IMR-90 (cell line): ENCODE measurements around the gene GNG12. TPM values are rescaled to one million over a fixed set of nuclear protein-coding genes. Genes with fewer than 3 reads are reported as not detected.

Source experiments
- ATAC-seq: fragments of 200-7000 bp; cut with Tn5 transposase; 2 replicates; pipeline ENCODE4 v1.9.1; 2020; ENCODE audit warnings: low read depth, mild to moderate bottlenecking, moderate library complexity
- BruUV-seq: library from RNA; stranded (reverse); fragments of 400-500 nt; replicated peaks from 2 replicates; lab custom pipeline; 2021; lab: Mats Ljungman, UMichigan
- CTCF ChIA-PET: fragments of 300-600 bp; formaldehyde crosslinking; extraction: SDS; loops from one replicate; lab custom pipeline; 2021; ENCODE audit warnings: antibody characterized with exemption; lab: Yijun Ruan, JAX
- POLR2A ChIA-PET: fragments of 300-600 bp; sonication (Branson Sonifier 250); formaldehyde crosslinking; loops from one replicate; lab custom pipeline; 2022; ENCODE audit warnings: antibody characterized with exemption; ENCODE audit not compliant: unreplicated experiment; lab: Charles Lee
- DNase-seq: peaks from one replicate; pipeline ENCODE4 v3.0.0; 2013
- H2AFZ ChIP-seq: replicated peaks from 2 replicates; pipeline ENCODE3; 2013; ENCODE audit warnings: low read length, mild to moderate bottlenecking; ENCODE audit not compliant: poor library complexity
- H2AK5ac ChIP-seq: 2 replicates; pipeline ENCODE4 v1.6.1; 2013; ENCODE audit warnings: low read depth, low read length, inconsistent platforms
- H2AK9ac ChIP-seq: replicated peaks from 2 replicates; pipeline ENCODE3; 2013; ENCODE audit warnings: mild to moderate bottlenecking, low read depth, low read length, moderate library complexity; ENCODE audit not compliant: poor library complexity
- H2BK120ac ChIP-seq: 2 replicates; pipeline ENCODE4 v1.6.1; 2013; ENCODE audit warnings: low read depth, low read length, inconsistent platforms
- H2BK15ac ChIP-seq: 3 replicates; pipeline ENCODE4 v1.6.1; 2013; ENCODE audit warnings: low read depth, low read length, inconsistent platforms
- H2BK20ac ChIP-seq: 2 replicates; pipeline ENCODE4 v1.6.1; 2013; ENCODE audit warnings: low read depth, mild to moderate bottlenecking, inconsistent platforms, low read length, moderate library complexity
- H2BK5ac ChIP-seq: 2 replicates; pipeline ENCODE4 v1.6.1; 2013; ENCODE audit warnings: mild to moderate bottlenecking, low read depth, low read length, inconsistent platforms; ENCODE audit not compliant: poor library complexity, severe bottlenecking
- H3K14ac ChIP-seq: replicated peaks from 2 replicates; pipeline ENCODE4 v1.6.1; 2013; ENCODE audit warnings: low read depth, low read length, inconsistent platforms
- H3K18ac ChIP-seq: 2 replicates; pipeline ENCODE4 v1.6.1; 2013; ENCODE audit warnings: low read depth, low read length, control low read depth
- H3K23ac ChIP-seq: 2 replicates; pipeline ENCODE4 v1.6.1; 2013; ENCODE audit warnings: low read depth, low read length, inconsistent platforms
- H3K27ac ChIP-seq: 2 replicates; pipeline ENCODE4 v1.5.1; 2013; ENCODE audit warnings: mild to moderate bottlenecking, control low read depth, low read length; ENCODE audit not compliant: insufficient read depth
- H3K27me3 ChIP-seq: 2 replicates; pipeline ENCODE4 v1.6.1; 2013; ENCODE audit warnings: low read length; ENCODE audit not compliant: control insufficient read depth, insufficient read depth
- H3K36me3 ChIP-seq: 2 replicates; pipeline ENCODE4 v1.6.1; 2013; ENCODE audit warnings: low read length, mixed read lengths; ENCODE audit not compliant: control insufficient read depth, insufficient read depth
- H3K4ac ChIP-seq: 2 replicates; pipeline ENCODE4 v1.6.1; 2013; ENCODE audit warnings: low read depth, low read length, inconsistent platforms
- H3K4me1 ChIP-seq: 2 replicates; pipeline ENCODE4 v1.6.1; 2013; ENCODE audit warnings: low read length, mixed read lengths; ENCODE audit not compliant: control insufficient read depth, insufficient read depth
- H3K4me2 ChIP-seq: 2 replicates; pipeline ENCODE4 v1.6.1; 2013; ENCODE audit warnings: low read depth, mild to moderate bottlenecking, control low read depth, low read length, moderate library complexity
- H3K4me3 ChIP-seq: 2 replicates; pipeline ENCODE4 v1.5.1; 2013; ENCODE audit warnings: low read depth, mild to moderate bottlenecking, control low read depth, low read length, moderate library complexity; ENCODE audit not compliant: insufficient read depth
- H3K56ac ChIP-seq: 2 replicates; pipeline ENCODE4 v1.6.1; 2013; ENCODE audit warnings: low read length, inconsistent platforms; ENCODE audit not compliant: insufficient read depth; ENCODE audit errors: extremely low read depth
- H3K79me1 ChIP-seq, 2 experiments: 2 replicates each; pipeline ENCODE4 v1.6.1; 2013; ENCODE audit warnings: low read length in 2 of 2, inconsistent platforms in 1 of 2, low read depth in 1 of 2
- H3K9ac ChIP-seq: 2 replicates; pipeline ENCODE4 v1.6.1; 2013; ENCODE audit warnings: low read depth, low read length, control low read depth
- H3K9me1 ChIP-seq: 2 replicates; pipeline ENCODE4 v1.6.1; 2013; ENCODE audit warnings: low read length, inconsistent platforms; ENCODE audit not compliant: insufficient read depth
- H3K9me3 ChIP-seq: 2 replicates; pipeline ENCODE4 v1.6.1; 2013; ENCODE audit warnings: low read length; ENCODE audit not compliant: control insufficient read depth, insufficient read depth
- H4K20me1 ChIP-seq: 2 replicates; pipeline ENCODE4 v1.6.1; 2013; ENCODE audit warnings: low read length, inconsistent platforms; ENCODE audit not compliant: insufficient read depth
- H4K5ac ChIP-seq: 2 replicates; pipeline ENCODE4 v1.6.1; 2013; ENCODE audit warnings: mild to moderate bottlenecking, low read depth, low read length, control low read depth
- H4K8ac ChIP-seq, 2 experiments: 2 replicates each; pipeline ENCODE4 v1.6.1; 2013; ENCODE audit warnings: low read depth in 2 of 2, low read length in 2 of 2, control low read depth in 1 of 2, inconsistent platforms in 1 of 2
- H4K91ac ChIP-seq: 2 replicates; pipeline ENCODE4 v1.6.1; 2013; ENCODE audit warnings: low read depth, low read length, inconsistent platforms; ENCODE audit not compliant: insufficient read depth
- FOS ChIP-seq: fragments of 150-350 bp; IDR thresholded peaks from 2 replicates; pipeline ENCODE4 v1.6.1; 2016; ENCODE audit warnings: low read depth, low read length
- MXI1 ChIP-seq: IDR thresholded peaks from 2 replicates; pipeline ENCODE4 v1.6.1; 2012; ENCODE audit warnings: low read depth, mild to moderate bottlenecking, low read length, moderate library complexity, borderline replicate concordance
- NFE2L2 ChIP-seq: fragments of 150-350 bp; IDR thresholded peaks from 2 replicates; pipeline ENCODE4 v1.6.1; 2016; ENCODE audit warnings: low read depth, mild to moderate bottlenecking, low read length
- POLR2A ChIP-seq: IDR thresholded peaks from 2 replicates; pipeline ENCODE4 v1.6.1; 2012; ENCODE audit warnings: mild to moderate bottlenecking, low read depth, low read length
- RAD21 ChIP-seq: IDR thresholded peaks from 2 replicates; pipeline ENCODE4 v1.6.1; 2012; ENCODE audit warnings: low read length, improper control_type of control experiment
- RCOR1 ChIP-seq: IDR thresholded peaks from 2 replicates; pipeline ENCODE4 v1.6.1; 2012; ENCODE audit warnings: mild to moderate bottlenecking, low read length, improper control_type of control experiment; ENCODE audit not compliant: insufficient replicate concordance
- SMC3 ChIP-seq: fragments of 150-350 bp; IDR thresholded peaks from 2 replicates; pipeline ENCODE4 v1.6.1; 2016; ENCODE audit warnings: low read depth, mild to moderate bottlenecking, antibody characterized with exemption, low read length, moderate library complexity
- WGBS, 2 experiments: methylation state at CpG; one replicate each; pipeline versions ENCODE4 v1.1.5 to v1.1.7; 2013; ENCODE audit warnings: missing lambda C conversion rate in 2 of 2; ENCODE audit not compliant: insufficient read length in 1 of 2; ENCODE audit errors: extremely low coverage in 2 of 2; 5-methylcytosine and 5-hydroxymethylcytosine counted together
- dilution Hi-C: fragments of 300-500 bp; cut with HindIII; formaldehyde crosslinking; loops from one replicate; pipeline ENCODE4 v1.14.3; 2018; ENCODE audit warnings: low sequenced_read_pairs; ENCODE audit not compliant: unreplicated experiment
- in situ Hi-C: fragments of 300-500 bp; cut with MboI; formaldehyde crosslinking; loops from 3 replicates; pipeline ENCODE4 v1.14.3; 2019; ENCODE audit warnings: low sequenced_read_pairs, inconsistent platforms, mixed read lengths
- intact Hi-C: fragments of 100-400 bp; cut with micrococcal nuclease; formaldehyde crosslinking; loops from 2 replicates; pipeline ENCODE4 v1.10.0; 2022
- polyA plus RNA-seq, 3 experiments: library from polyadenylated mRNA; depleted of rRNA; stranded (reverse); fragments of >200 nt; gene quantifications; 2 replicates each; pipeline ENCODE4 v1.2.3, GENCODE V29; 2012; ENCODE audit warnings: low replicate concordance in 1 of 3
- total RNA-seq: library from RNA; depleted of rRNA; stranded (reverse); fragments of >200 nt; gene quantifications from 2 replicates; pipeline ENCODE4 v1.2.3, GENCODE V29; 2012

The GNG12 gene
- total and polyA plus RNA-seq, 2 of the 4 experiments (the other 2 are of a cell fraction), result 92.3 to 132 TPM

GRCh38 chr1:67745875-67746698 is 87.2 kb downstream of the GNG12 start:
- in situ Hi-C loops (no loop called here), dilution Hi-C loops (no loop called here), intact Hi-C loops (no loop called here)
- BruUV-seq, result no TSS peak
- 0 out of 2 replicates have a peak, but pooled peaks cover 4% of the 10 kb centered on the region for H4K20me1 ChIP-seq
- peak overlapping the region; percentile 60; the same call in 1 of the 2 replicates for H3K27ac ChIP-seq
- peak overlapping the region in 1 of 2 experiments; percentile 48; a peak in 1 of 4 replicates for H4K8ac ChIP-seq
- ChIA-PET CTCF (interaction anchor here (0.6 to 1.7 kb wide), 4 partner anchors 11 to 211 kb away, joined by 3 to 6 read pairs (median 4); no protein-coding TSS in a partner anchor), POLR2A (no interaction called here)
- no peak overlapping the region for H3K56ac ChIP-seq
- H4K5ac ChIP-seq, result no peak overlapping the region; the same call in 1 of the 2 replicates
- H2AK5ac ChIP-seq, result no peak overlapping the region
- DNase-seq (no peak), ATAC-seq (no peak)
- peak overlapping the region; percentile 12 for H2BK5ac ChIP-seq
- H3K23ac ChIP-seq, result no peak overlapping the region
- no peaks in the 10 kb centered on the region for H3K9me3 ChIP-seq
- H4K91ac ChIP-seq, result no peak overlapping the region
- 0 out of 2 replicates have a peak overlapping the region, but pooled peaks have one; percentile 18 for H3K14ac ChIP-seq
- H2BK120ac ChIP-seq, result no peak overlapping the region
- no peak overlapping the region for H2BK15ac ChIP-seq
- peaks cover 18% of the 10 kb centered on the region for H3K9me1 ChIP-seq
- H2AK9ac ChIP-seq, result no peak overlapping the region
- no peak overlapping the region for H3K4me2 ChIP-seq
- H3K9ac ChIP-seq, result no peak overlapping the region
- no peaks in the 10 kb centered on the region for H3K27me3 ChIP-seq
- no peak overlapping the region; the same call in 1 of the 2 replicates for H3K18ac ChIP-seq
- H3K36me3 ChIP-seq, result no peaks in the 10 kb centered on the region
- no peak overlapping the region for H2AFZ ChIP-seq
- TF ChIP-seq RAD21 (no peak), MXI1 (no peak), POLR2A (no peak), NFE2L2 (no peak), FOS (no peak), SMC3 (no peak), RCOR1 (no peak)
- H3K4me1 ChIP-seq, result peaks cover 20% of the 10 kb centered on the region
- peaks cover 40 to 77% of the 10 kb centered on the region in 2 experiments for H3K79me1 ChIP-seq
- no peak overlapping the region for H3K4me3 ChIP-seq
- WGBS, 2 experiments, result 33% methylated on average over 2 of the region's 6 CpGs; no CpG with 5 or more reads in 1 of the 2 experiments
- no peak overlapping the region for H3K4ac ChIP-seq
- H2BK20ac ChIP-seq, result no peak overlapping the region
